HG03565 (cell line): ENCODE measurements around the gene CCDC32.

ENCODE experiments used
- ATAC-seq: cut with Tn5 transposase; IDR thresholded peaks from one replicate; pipeline ENCODE4 v1.9.1; 2021; ENCODE audit warnings: mild to moderate bottlenecking, moderate library complexity; ENCODE audit not compliant: unreplicated experiment

Gene CCDC32

DNA sequence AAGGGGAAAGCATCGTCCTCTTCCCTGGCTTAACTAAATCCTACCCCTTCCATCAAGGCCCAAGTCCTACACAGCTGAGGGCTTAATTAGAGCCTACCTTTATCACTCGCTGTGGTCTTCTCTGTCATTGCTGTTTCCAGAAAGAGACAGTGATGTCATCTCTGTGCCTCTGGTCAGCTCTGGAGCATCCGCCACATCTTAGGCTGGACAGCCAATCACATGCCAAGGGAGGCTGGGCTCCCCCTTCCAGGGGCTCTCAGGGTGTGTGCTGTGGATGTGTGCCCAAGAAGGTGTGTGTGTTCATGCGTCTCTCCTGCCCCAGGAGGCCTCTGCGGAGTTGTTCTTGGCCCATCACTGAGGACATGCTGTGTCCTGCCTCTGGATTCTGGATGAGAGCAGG lies 51.2 kb downstream of the CCDC32 start:
- no peak for ATAC-seq

DNA sequence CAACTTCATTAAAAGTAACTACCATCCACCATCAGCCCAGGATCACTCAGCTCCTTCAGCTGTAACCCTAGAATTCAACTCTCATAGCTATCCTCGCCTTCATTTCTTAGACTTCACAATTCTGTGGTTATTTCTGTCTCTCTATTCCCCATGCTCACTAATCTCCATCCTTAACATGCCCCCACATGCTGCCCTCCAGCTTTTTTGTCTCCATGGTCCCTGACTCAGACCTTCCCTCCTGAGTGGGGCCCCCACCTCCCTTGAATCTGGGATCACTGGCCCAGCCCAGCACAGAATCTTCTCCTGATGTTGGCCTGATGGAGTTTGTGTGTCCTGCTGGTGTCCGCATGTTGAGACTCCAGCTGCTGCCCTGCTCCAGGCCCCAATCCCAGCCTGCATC lies 52.4 kb downstream of the CCDC32 start:
- ATAC-seq: no peak

GRCh38 chr15:40511472-40512133 lies 53.2 kb downstream of the CCDC32 start:
- ATAC-seq: no peak

GRCh38 chr15:40511093-40511471 lies 53.8 kb downstream of the CCDC32 start:
- ATAC-seq: no peak

- no peak for ATAC-seq
These were observed 54.6 kb downstream of the CCDC32 start for GRCh38 chr15:40510201-40510600.

GRCh38 chr15:40508216-40508615 lies 56.6 kb downstream of the CCDC32 start:
- no peak for ATAC-seq

GRCh38 chr15:40506964-40507571 lies 57.8 kb downstream of the CCDC32 start:
- ATAC-seq: no peak
